K562 (cell line): ENCODE results near the gene SLC17A8. TPM values are rescaled to one million over a fixed set of nuclear protein-coding genes. Genes with fewer than 3 reads are reported as not detected.

Experiments used
- ATAC-seq: fragments of 200-7000 bp; cut with Tn5 transposase; 3 replicates; pipeline ENCODE4 v1.9.1; 2020; ENCODE audit warnings: moderate library complexity
- BruUV-seq: library from RNA; stranded (reverse); fragments of 400-500 nt; replicated peaks from 2 replicates; lab custom pipeline; 2021; lab: Mats Ljungman, UMichigan
- CTCF ChIA-PET: fragments of 300-600 bp; formaldehyde crosslinking; extraction: SDS; loops from one replicate; lab custom pipeline; 2021; ENCODE audit warnings: low intra/inter-chr PET ratio; lab: Yijun Ruan, JAX
- POLR2A ChIA-PET: fragments of 300-600, 350-650 bp; sonication (Branson Sonifier 250); formaldehyde crosslinking; extraction: SDS; loops from one replicate; lab custom pipeline; 2021; ENCODE audit warnings: antibody characterized with exemption, inconsistent platforms; lab: Yijun Ruan, JAX
- DNase-seq, 4 experiments: peaks; one replicate each; pipeline versions ENCODE4 v3.0.0 to v3.0.0-alpha.2; 2011 to 2018; ENCODE audit warnings: low spot score in 3 of 4, mixed read lengths in 3 of 4; ENCODE audit errors: extremely low read depth in 1 of 4
- FAIRE-seq: peaks from 2 replicates; lab custom pipeline; 2011; peaks lifted over from hg19 to GRCh38; lab: Jason Lieb, UNC
- H2AFZ ChIP-seq: 2 replicates; pipeline ENCODE4 v1.6.0; 2011; ENCODE audit warnings: low read depth, low read length, control low read depth, inconsistent platforms
- H3K27ac ChIP-seq: fragments of 200-600 bp; 3 replicates; pipeline ENCODE4 v1.8.0; 2011; ENCODE audit warnings: low read depth, mild to moderate bottlenecking, control low read depth, inconsistent platforms, low read length, moderate library complexity, mixed read lengths; ENCODE audit errors: extremely low read depth
- H3K27me3 ChIP-seq, 2 experiments: fragments of 300-600 bp in 1 of 2; 2 replicates in 1 of 2; 3 replicates in 1 of 2; pipeline versions ENCODE4 v1.6.0 to v1.8.0; 2011; ENCODE audit warnings: inconsistent platforms in 2 of 2, low read length in 2 of 2, mild to moderate bottlenecking in 1 of 2, mixed read lengths in 1 of 2, moderate library complexity in 1 of 2; ENCODE audit not compliant: control insufficient read depth in 2 of 2, insufficient read depth in 2 of 2
- H3K36me3 ChIP-seq: fragments of 300-600 bp; 3 replicates; pipeline ENCODE4 v1.8.0; 2011; ENCODE audit warnings: mild to moderate bottlenecking, low read length, inconsistent platforms; ENCODE audit not compliant: control insufficient read depth, insufficient read depth
- H3K4me1 ChIP-seq, 2 experiments: fragments of 200-600 bp in 1 of 2; replicated peaks in 1 of 2; 2 replicates in 1 of 2; 3 replicates in 1 of 2; pipeline versions ENCODE4 v1.5.1 to v1.8.0; 2011; ENCODE audit warnings: inconsistent platforms in 2 of 2, low read length in 2 of 2, mild to moderate bottlenecking in 1 of 2, mixed read lengths in 1 of 2, moderate library complexity in 1 of 2; ENCODE audit not compliant: control insufficient read depth in 2 of 2, insufficient read depth in 2 of 2
- H3K4me2 ChIP-seq: 2 replicates; pipeline ENCODE4 v1.6.1; 2011; ENCODE audit warnings: low read length, control low read depth, inconsistent platforms, mixed read lengths; ENCODE audit not compliant: insufficient read depth
- H3K4me3 ChIP-seq: fragments of 200-600 bp; sonication (generic), shearing (Covaris generic); 2 replicates; pipeline ENCODE4 v1.5.1; 2016; ENCODE audit warnings: control low read depth, inconsistent platforms
- H3K79me2 ChIP-seq: fragments of 200-600 bp; 3 replicates; pipeline ENCODE4 v1.8.0; 2011; ENCODE audit warnings: low read length, inconsistent platforms; ENCODE audit not compliant: control insufficient read depth, insufficient read depth
- H3K9ac ChIP-seq, 2 experiments: 2 replicates each; pipeline versions ENCODE4 v1.6.0 to v1.6.1; 2011; ENCODE audit warnings: low read depth in 2 of 2, low read length in 2 of 2, control low read depth in 1 of 2, inconsistent platforms in 1 of 2, mild to moderate bottlenecking in 1 of 2, mixed read lengths in 1 of 2; ENCODE audit not compliant: insufficient read depth in 1 of 2
- H3K9me1 ChIP-seq: one replicate; pipeline ENCODE4 v1.6.0; 2011; ENCODE audit warnings: inconsistent platforms, mild to moderate bottlenecking, low read length, moderate library complexity; ENCODE audit not compliant: control insufficient read depth, insufficient read depth
- H3K9me3 ChIP-seq: replicated peaks from 2 replicates; pipeline ENCODE4 v1.5.1; 2011; ENCODE audit warnings: low read depth, low read length, inconsistent platforms; ENCODE audit not compliant: control insufficient read depth, insufficient read depth
- H4K20me1 ChIP-seq: replicated peaks from 2 replicates; pipeline ENCODE4 v1.6.1; 2011; ENCODE audit warnings: low read length, inconsistent platforms, mixed read lengths; ENCODE audit not compliant: control insufficient read depth, insufficient read depth
- ATF6 ChIP-seq: sonication (generic); formaldehyde crosslinking; IDR thresholded peaks from 2 replicates; pipeline ENCODE4 v1.4.0; 2020; ENCODE audit warnings: mild to moderate bottlenecking, missing genetic modification reagents
- CREB3 ChIP-seq: fragments of 450-650 bp; conservative IDR thresholded peaks from 2 replicates; pipeline ENCODE4 v1.6.1; 2016; ENCODE audit warnings: missing genetic modification characterization, low read depth, mild to moderate bottlenecking, missing compliant biosample characterization, moderate library complexity
- DDX20 ChIP-seq: fragments of 450-650 bp; IDR thresholded peaks from 2 replicates; pipeline ENCODE4 v1.6.1; 2016; ENCODE audit warnings: missing genetic modification characterization, low read depth, mild to moderate bottlenecking, missing compliant biosample characterization, moderate library complexity
- HNRNPH1 ChIP-seq: fragments of 200-400 bp; formaldehyde crosslinking; optimal IDR thresholded peaks from 2 replicates; pipeline ENCODE3; 2017; ENCODE audit warnings: low read depth, mild to moderate bottlenecking, low read length, moderate library complexity
- MAZ ChIP-seq, 2 experiments: fragments of 450-650 bp in 1 of 2; sonication (generic) in 1 of 2; formaldehyde crosslinking; IDR thresholded peaks in 1 of 2; conservative IDR thresholded peaks in 1 of 2; 2 replicates each; pipeline versions ENCODE4 v1.4.0 to v1.5.0; 2020; ENCODE audit warnings: mild to moderate bottlenecking in 1 of 2, missing genetic modification reagents in 1 of 2
- NEUROD1 ChIP-seq: fragments of 150-350 bp; IDR thresholded peaks from 2 replicates; pipeline ENCODE4 v1.6.1; 2014; ENCODE audit warnings: borderline replicate concordance, low read length, low read depth; ENCODE audit not compliant: partially characterized antibody
- RBFOX2 ChIP-seq: fragments of 200-400 bp; formaldehyde crosslinking; IDR thresholded peaks from 2 replicates; pipeline ENCODE4 v1.6.1; 2017; ENCODE audit warnings: low read depth, mild to moderate bottlenecking, low read length, moderate library complexity
- RHOXF2B ChIP-seq: fragments of 250-450 bp; sonication (Bioruptor Pico); conservative IDR thresholded peaks from 2 replicates; pipeline ENCODE4 v1.5.1; 2021
- SETDB1 ChIP-seq: IDR thresholded peaks from one replicate; pipeline ENCODE4 v1.6.1; 2012; ENCODE audit warnings: low read length, control low read depth, inconsistent platforms
- SIX5 ChIP-seq, 2 experiments: IDR thresholded peaks; 2 replicates each; pipeline ENCODE4 v1.6.1; 2011; ENCODE audit warnings: low read length in 2 of 2, borderline replicate concordance in 1 of 2, low read depth in 1 of 2, mild to moderate bottlenecking in 1 of 2, moderate library complexity in 1 of 2; ENCODE audit not compliant: insufficient read depth in 1 of 2
- ZBTB1 ChIP-seq: sonication (generic); formaldehyde crosslinking; IDR thresholded peaks from 2 replicates; pipeline ENCODE4 v1.8.1; 2023; ENCODE audit warnings: missing genetic modification reagents, low read depth, mild to moderate bottlenecking, borderline replicate concordance
- WGBS: fragments of 100-300 bp; shearing (Covaris generic); methylation state at CpG from one replicate; pipeline ENCODE4 v1.1.6; 2016; ENCODE audit warnings: low coverage, mixed read lengths; ENCODE audit not compliant: insufficient coverage; ENCODE audit errors: missing lambda C conversion rate; 5-methylcytosine and 5-hydroxymethylcytosine counted together
- in situ Hi-C: fragments of 300-500 bp; cut with MboI; formaldehyde crosslinking; loops from 4 replicates; pipeline ENCODE4 v1.15.0; 2018; ENCODE audit warnings: inconsistent platforms, mixed read lengths
- intact Hi-C: fragments of 100-400 bp; cut with micrococcal nuclease; formaldehyde crosslinking; loops from 2 replicates; pipeline ENCODE4 v1.14.2; 2022
- polyA plus RNA-seq, 8 experiments: library from polyadenylated mRNA; depleted of rRNA in 4 of 8; stranded (reverse) in 5 of 8; unstranded in 3 of 8; fragments of >200 nt; fragmentation: Nextera tagmentation in 2 of 8; fragmentation: Illumina TruSeq in 1 of 8; extraction: Ambion mirVana in 2 of 8; extraction: Trizol in 1 of 8; gene quantifications; 2 replicates each; pipeline versions ENCODE4 v1.2.1 to v1.2.3, GENCODE V29; 2011 to 2014; ENCODE audit warnings: inconsistent platforms in 1 of 8, missing spikeins in 1 of 8
- total RNA-seq, 7 experiments: library from RNA; depleted of rRNA in 6 of 7; stranded (reverse); fragments of >200 nt in 6 of 7; fragmentation: Illumina TruSeq in 2 of 7; extraction: Trizol in 2 of 7; gene quantifications; 2 replicates each; pipeline versions ENCODE4 v1.2.1 to v1.2.3, GENCODE V29; 2011 to 2021; ENCODE audit warnings: low replicate concordance in 1 of 7

The SLC17A8 gene
- total and polyA plus RNA-seq, 9 of the 15 experiments (the other 6 are each of a cell fraction or from before 2014, with no cell fraction given): 0.03 TPM; not detected in 8

- intact Hi-C loops: no loop called here
- Histone ChIP-seq H3K9ac (no peak overlapping the region), H3K79me2 (no peaks in the 10 kb centered on the region), H3K36me3 (peaks cover 56% of the 10 kb centered on the region), H3K9me1 (no peaks in the 10 kb centered on the region), H2AFZ (no peak overlapping the region), H3K4me2 (no peak overlapping the region), H3K27me3 (no peaks in the 10 kb centered on the region), H3K4me3 (no peak overlapping the region), H4K20me1 (no peaks in the 10 kb centered on the region), H3K27ac (no peak overlapping the region), H3K4me1 (no peaks in the 10 kb centered on the region), H3K9me3 (no peaks in the 10 kb centered on the region)
- TF ChIP-seq RHOXF2B (no peak), SETDB1 (no peak)
- ATAC-seq (no peak), FAIRE-seq (no peak), DNase-seq (no peak)
- BruUV-seq: no TSS peak
- ChIA-PET CTCF (no interaction called here), POLR2A (no interaction called here)
- in situ Hi-C loops: no loop called here
These were observed 30.7 kb upstream of the SLC17A8 start for GRCh38 chr12:100326208-100326607.

- Histone ChIP-seq H3K79me2 (no peaks in the 10 kb centered on the region), H3K4me1 (no peaks in the 10 kb centered on the region), H3K36me3 (peaks cover 70% of the 10 kb centered on the region), H3K27ac (no peak overlapping the region), H3K4me3 (no peak overlapping the region), H3K4me2 (no peak overlapping the region)
- WGBS: 100% methylated on average over 2 of the region's 2 CpGs
- DNase-seq: no peak
- no peak for TF ChIP-seq DDX20
- no peak for TF ChIP-seq SIX5 (IDR thresholded peaks at IDR 0.05; ENCODE audit: borderline replicate concordance in 1 of 2, insufficient read depth in 1 of 2, low read depth in 1 of 2, low read length in 2 of 2)
- TF ChIP-seq CREB3 (tag): no peak
- no peak for TF ChIP-seq NEUROD1
- no peak for TF ChIP-seq ZBTB1 (CRISPR knock-in tag)
- no peak for TF ChIP-seq ATF6 (CRISPR knock-in tag)
- no peak for TF ChIP-seq MAZ (CRISPR knock-in tag; conservative IDR thresholded peaks at IDR 0.05 in 1 of 2, IDR thresholded peaks at IDR 0.05 in 1 of 2)
- no peak for TF ChIP-seq RBFOX2
- TF ChIP-seq HNRNPH1: no peak
- TF ChIP-seq, all 486 proteins: peak for 0
- in situ Hi-C loops (no loop called here), intact Hi-C loops (no loop called here)
- POLR2A ChIA-PET: no interaction called here
- Histone ChIP-seq H3K9me1 (no peaks in the 10 kb centered on the region), H3K27me3 (no peaks in the 10 kb centered on the region), H4K20me1 (no peaks in the 10 kb centered on the region), H3K9ac (no peak overlapping the region), H2AFZ (no peak overlapping the region), H3K9me3 (no peaks in the 10 kb centered on the region)
- FAIRE-seq: no peak
- CTCF ChIA-PET: no interaction called here
- BruUV-seq: no TSS peak
- ATAC-seq: no peak
These were observed 27.1 kb upstream of the SLC17A8 start for GRCh38 chr12:100329800-100330199.
